Breast epithelium (tissue), 4 donors: ENCODE measurements around the gene ARL14EPL. TPM values are rescaled to one million over a fixed set of nuclear protein-coding genes. Genes with fewer than 3 reads are reported as not detected.
"Not testable (repeated sequence)": the region's sequence is repeated elsewhere in the genome, so short reads cannot be mapped to it uniquely, and the experiment has no call there.

Source experiments
- DNase-seq, 2 donors: peaks; one replicate each; pipeline ENCODE4 v3.0.0-alpha.2; 2019; ENCODE audit warnings: low spot score in 2 of 2
- H3K27ac ChIP-seq, 2 donors: fragments of 200-600 bp; sonication (generic) in 1 of 2; one replicate each; pipeline ENCODE4 v1.5.1; 2016 to 2019; ENCODE audit warnings: mild to moderate bottlenecking in 1 of 2
- H3K27me3 ChIP-seq, 2 donors: fragments of 200-600 bp; sonication (generic) in 1 of 2; one replicate each; pipeline versions ENCODE4 v1.5.1 to v1.6.0; 2017 to 2019; ENCODE audit warnings: control low read depth in 1 of 2, mild to moderate bottlenecking in 1 of 2
- H3K36me3 ChIP-seq: fragments of 200-600 bp; one replicate; pipeline ENCODE4 v1.5.1; 2019
- H3K4me1 ChIP-seq, 2 donors: fragments of 200-600 bp; sonication (generic); one replicate each; pipeline ENCODE4 v1.5.1; 2016 to 2019; ENCODE audit warnings: control low read depth in 1 of 2
- H3K4me3 ChIP-seq, 3 donors: fragments of 200-600 bp; sonication (generic); 1 replicate in 2 of 3; 2 replicates in 1 of 3; pipeline ENCODE4 v1.5.1; 2016 to 2019; ENCODE audit warnings: mild to moderate bottlenecking in 3 of 3, moderate library complexity in 2 of 3
- H3K9me3 ChIP-seq, 2 donors: fragments of 200-600 bp; sonication (generic) in 1 of 2; one replicate each; pipeline ENCODE4 v1.5.1; 2016 to 2019; ENCODE audit warnings: control low read depth in 1 of 2
- CTCF ChIP-seq, 3 donors: fragments of 450-650 bp; IDR thresholded peaks; one replicate each; pipeline ENCODE4 v1.5.1; 2016 to 2017; ENCODE audit warnings: antibody characterized with exemption in 3 of 3, mild to moderate bottlenecking in 3 of 3, moderate library complexity in 3 of 3
- POLR2A ChIP-seq: fragments of 450-650 bp; IDR thresholded peaks from one replicate; pipeline ENCODE4 v1.6.1; 2016; ENCODE audit warnings: antibody characterized with exemption, mild to moderate bottlenecking, moderate library complexity
- POLR2AphosphoS5 ChIP-seq, 3 donors: sonication (generic); formaldehyde crosslinking; IDR thresholded peaks; one replicate each; pipeline ENCODE4 v1.6.1; 2017; ENCODE audit warnings: antibody characterized with exemption in 3 of 3
- intact Hi-C: fragments of 100-400 bp; cut with DNase I; formaldehyde crosslinking; loops from one replicate; pipeline ENCODE4 v1.15.1; 2023; ENCODE audit warnings: low total_unique reads
- total RNA-seq, 3 donors: library from RNA; depleted of rRNA; stranded (reverse); fragments of >200 nt; gene quantifications; one replicate each; pipeline ENCODE4 v1.1.0, GENCODE V29; 2016

The ARL14EPL gene
- total RNA-seq, 3 donors from 2014 or later = not detected

DNA sequence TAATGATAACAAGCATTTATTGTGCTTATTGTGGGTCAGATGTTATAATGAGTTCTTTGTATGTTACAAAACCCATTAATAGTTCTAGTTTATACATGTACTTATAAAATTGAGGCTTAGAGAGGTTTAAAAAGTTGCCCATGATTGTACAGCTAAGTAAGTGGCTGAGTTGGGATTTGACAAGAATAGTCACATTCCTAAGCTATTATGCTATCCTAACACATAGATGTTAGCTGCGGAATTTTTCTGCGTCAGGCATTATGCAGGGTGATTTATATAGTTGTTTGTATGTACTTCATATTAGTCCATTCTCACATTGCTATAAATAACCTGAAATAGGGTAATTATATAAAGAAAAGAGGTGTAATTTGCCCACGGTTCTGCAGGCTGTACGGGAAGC is 65.0 kb downstream of the ARL14EPL start:
- intact Hi-C loops = no loop called here
- no peak overlapping the region for H3K4me3 ChIP-seq
- TF ChIP-seq POLR2A (no peak), CTCF (IDR thresholded peaks at IDR 0.05) (no peak), POLR2AphosphoS5 (IDR thresholded peaks at IDR 0.05) (no peak)
- no peaks in the 10 kb centered on the region for H3K4me1 ChIP-seq
- DNase-seq = no peak
- peaks cover 15% of the 10 kb centered on the region for H3K36me3 ChIP-seq
- no peak overlapping the region for H3K27ac ChIP-seq
- no peaks in the 10 kb centered on the region for H3K9me3 ChIP-seq
- H3K27me3 ChIP-seq = no peaks in the 10 kb centered on the region

DNA sequence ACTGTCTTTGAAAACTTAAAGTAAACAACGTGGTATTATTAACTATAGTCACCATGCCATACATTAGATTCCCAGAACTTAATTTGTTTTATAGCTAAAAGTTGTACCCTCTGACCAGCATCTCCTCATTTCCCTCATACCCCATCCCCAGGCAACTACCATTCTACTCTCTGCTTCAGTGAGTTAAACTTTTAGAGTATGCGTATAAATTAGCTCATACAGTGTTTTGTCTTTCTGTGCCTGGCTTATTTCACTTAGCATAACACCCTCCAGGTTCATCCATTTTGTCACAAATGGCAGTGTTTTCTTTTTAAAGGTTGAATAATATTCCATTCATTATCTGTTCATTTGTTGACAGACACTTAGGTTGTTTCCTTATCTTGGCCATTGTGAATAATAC is 66.7 kb downstream of the ARL14EPL start:
- no peak overlapping the region for H3K4me3 ChIP-seq
- peaks cover 5% of the 10 kb centered on the region for H3K36me3 ChIP-seq
- intact Hi-C loops = no loop called here
- H3K9me3 ChIP-seq = no peaks in the 10 kb centered on the region
- TF ChIP-seq POLR2AphosphoS5 (IDR thresholded peaks at IDR 0.05) = no peak
- no peak overlapping the region for H3K27ac ChIP-seq
- no peak for DNase-seq
- H3K4me1 ChIP-seq = no peaks in the 10 kb centered on the region
- H3K27me3 ChIP-seq = no peaks in the 10 kb centered on the region

DNA sequence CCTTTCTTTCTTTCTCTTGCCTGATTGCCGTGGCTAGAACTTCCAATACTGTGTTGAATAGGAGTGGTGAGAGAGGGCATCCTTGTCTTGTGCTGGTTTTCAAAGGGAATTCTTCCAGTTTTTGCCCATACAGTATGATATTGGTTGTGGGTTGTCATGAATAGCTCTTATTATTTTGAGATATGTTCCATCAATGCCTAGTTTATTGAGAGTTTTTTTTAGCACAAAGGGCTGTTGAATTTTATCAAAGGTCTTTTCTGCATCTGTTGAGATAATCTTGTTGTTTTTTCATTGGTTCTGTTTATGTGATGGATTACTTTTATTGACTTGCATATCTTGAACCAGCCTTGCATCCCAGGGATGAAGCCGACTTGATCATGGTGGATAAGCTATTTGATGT is 72.7 kb downstream of the ARL14EPL start:
- H3K4me3 ChIP-seq, H3K27ac ChIP-seq, H3K4me1 ChIP-seq, H3K36me3 ChIP-seq, H3K9me3 ChIP-seq, intact Hi-C loops, H3K27me3 ChIP-seq, DNase-seq: not testable (repeated sequence)

Other genes with a start within 250 kb of the ARL14EPL start
- 100 to 1,000 TPM in 1 of 3 donors, 10 to 100 TPM in 2; 47.7 to 342 (median 54.7) TPM for gene CDO1, start 215.8 kb upstream of the ARL14EPL start, total RNA-seq
- 10 to 100 TPM; 46.0 to 63.0 (median 50.8) TPM for gene ATG12, start 190.9 kb upstream of the ARL14EPL start, total RNA-seq
- 10 to 100 TPM; 74.7 to 93.7 (median 89.9) TPM for gene AP3S1, start 190.5 kb upstream of the ARL14EPL start, total RNA-seq
- gene LVRN, start 70.0 kb upstream of the ARL14EPL start, total RNA-seq = 10 to 100 TPM in 1 of 3 donors, 1 to 10 TPM in 2; 2.6 to 72.3 (median 3.3) TPM
- 10 to 100 TPM; 37.6 to 57.8 (median 54.1) TPM for gene COMMD10, start 52.6 kb downstream of the ARL14EPL start, total RNA-seq